ENCODE measurements around the gene STARD3. TPM values are rescaled to one million over a fixed set of nuclear protein-coding genes. Genes with fewer than 3 reads are reported as not detected.

Gene STARD3
- total RNA-seq, 1 experiment from 2014 or later = 44.8 TPM

DNA sequence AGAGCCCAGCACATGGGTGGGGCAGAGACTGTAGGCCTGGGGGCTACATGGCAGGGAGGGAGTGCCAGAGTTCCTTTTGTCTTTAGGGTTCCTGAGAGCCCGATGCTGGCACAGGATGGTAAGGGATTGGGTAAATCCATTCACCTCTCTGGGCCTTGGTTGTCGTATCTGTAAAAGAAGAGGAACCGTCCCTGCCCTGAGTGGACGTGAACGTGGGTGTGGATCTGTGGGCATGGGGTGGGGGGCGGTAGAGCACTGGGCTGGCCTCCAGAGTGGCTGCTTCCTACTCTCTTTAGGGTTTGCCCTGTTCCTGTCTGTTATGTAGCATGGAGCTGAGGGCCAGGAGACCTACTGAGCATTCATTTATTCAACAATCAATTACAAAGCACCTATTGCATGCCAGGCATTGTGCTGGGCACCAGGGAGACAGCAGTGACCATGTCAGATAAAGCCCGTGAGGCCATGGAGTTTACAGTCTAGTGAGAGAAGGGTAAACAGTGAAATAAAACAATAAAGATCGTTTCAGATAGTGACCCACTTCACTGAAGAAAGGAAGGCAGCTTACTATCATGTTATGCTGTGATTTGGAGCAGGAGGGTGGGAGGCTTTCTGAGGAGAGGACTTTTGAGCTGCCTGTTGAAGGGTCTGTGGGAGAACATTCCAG, 15.1 kb downstream of the STARD3 start:
- BruUV-seq (replicated peaks) = no TSS peak
- H3K4me1 ChIP-seq (ENCODE audit: control insufficient read depth, insufficient read depth, low read length) = peaks cover 11% of the 10 kb centered on the region; the same call in 1 of the 2 replicates

DNA sequence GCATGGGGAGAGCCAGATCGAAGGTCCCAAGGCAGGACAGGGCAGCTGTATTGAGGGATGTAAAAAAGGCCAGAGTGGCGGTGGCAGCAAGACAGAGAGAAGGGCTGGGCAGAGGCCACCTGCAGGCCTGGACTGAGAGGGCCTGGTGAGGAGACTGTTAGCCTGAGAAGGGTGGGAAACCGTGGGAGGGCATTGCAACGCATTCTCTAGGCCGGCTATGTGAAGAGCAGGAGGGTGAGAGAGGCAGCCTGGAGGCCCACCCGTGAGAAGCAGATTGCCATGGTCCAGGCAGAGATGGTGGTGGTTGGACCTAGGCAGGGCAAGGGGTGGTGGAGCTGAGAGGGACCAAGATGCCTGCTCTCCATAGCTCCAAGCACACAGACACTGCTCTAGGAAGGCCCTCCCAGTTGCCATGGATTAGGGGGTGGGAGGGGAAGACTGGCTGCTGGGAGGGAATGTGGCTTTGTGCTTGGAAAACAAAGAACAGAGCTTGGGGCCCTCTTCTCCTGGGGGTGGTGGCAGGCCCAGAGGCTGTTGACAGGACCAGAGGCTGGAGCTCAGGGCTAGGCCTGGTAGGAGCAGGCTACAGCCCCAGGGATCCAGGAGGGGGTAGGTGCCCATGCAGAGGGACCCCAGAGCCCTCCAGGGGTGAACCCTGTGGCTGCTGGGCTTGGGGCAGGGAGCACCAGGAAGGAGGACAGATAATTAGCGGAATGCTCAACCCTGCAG, 15.8 kb downstream of the STARD3 start:
- CTCF ChIA-PET = interaction anchor here (0.8 to 2.8 kb wide), 8 partner anchors 14 to 66 kb away, joined by 3 to 12 read pairs (median 4); no protein-coding TSS in a partner anchor
- in situ Hi-C loops (cut with HindIII; ENCODE audit: low pct_unique_long_range_greater_than_20kb, low sequenced_read_pairs) (no loop called here), intact Hi-C loops (cut with micrococcal nuclease; ENCODE audit: unreplicated experiment) (no loop called here)
- H3K27me3 ChIP-seq (ENCODE audit: control insufficient read depth, insufficient read depth, low read length) = no peaks in the 10 kb centered on the region
- peak overlapping the region; percentile 54 for H3K27ac ChIP-seq (ENCODE audit: low read length)
- no TSS peak for BruUV-seq (replicated peaks)
- no peak overlapping the region for H3K4me3 ChIP-seq (ENCODE audit: low read depth in 2 of 2, low read length in 2 of 2)
- POLR2A ChIA-PET = no interaction called here
- peaks cover 11% of the 10 kb centered on the region; the same call in 1 of the 2 replicates for H3K4me1 ChIP-seq (ENCODE audit: control insufficient read depth, insufficient read depth, low read length)
- ATAC-seq (peak; percentile 40), DNase-seq (ENCODE audit: low read depth, low spot score) (no peak)
- H3K36me3 ChIP-seq (ENCODE audit: control insufficient read depth, insufficient read depth, low read length) = no peaks in the 10 kb centered on the region
- no peak for TF ChIP-seq TCF7L2 (IDR thresholded peaks at IDR 0.05; ENCODE audit: low read depth, low read length)
- TF ChIP-seq SIN3A (IDR thresholded peaks at IDR 0.05; ENCODE audit: borderline replicate concordance, insufficient read depth, low read depth, low read length) = no peak
- TF ChIP-seq, protein P1, sequence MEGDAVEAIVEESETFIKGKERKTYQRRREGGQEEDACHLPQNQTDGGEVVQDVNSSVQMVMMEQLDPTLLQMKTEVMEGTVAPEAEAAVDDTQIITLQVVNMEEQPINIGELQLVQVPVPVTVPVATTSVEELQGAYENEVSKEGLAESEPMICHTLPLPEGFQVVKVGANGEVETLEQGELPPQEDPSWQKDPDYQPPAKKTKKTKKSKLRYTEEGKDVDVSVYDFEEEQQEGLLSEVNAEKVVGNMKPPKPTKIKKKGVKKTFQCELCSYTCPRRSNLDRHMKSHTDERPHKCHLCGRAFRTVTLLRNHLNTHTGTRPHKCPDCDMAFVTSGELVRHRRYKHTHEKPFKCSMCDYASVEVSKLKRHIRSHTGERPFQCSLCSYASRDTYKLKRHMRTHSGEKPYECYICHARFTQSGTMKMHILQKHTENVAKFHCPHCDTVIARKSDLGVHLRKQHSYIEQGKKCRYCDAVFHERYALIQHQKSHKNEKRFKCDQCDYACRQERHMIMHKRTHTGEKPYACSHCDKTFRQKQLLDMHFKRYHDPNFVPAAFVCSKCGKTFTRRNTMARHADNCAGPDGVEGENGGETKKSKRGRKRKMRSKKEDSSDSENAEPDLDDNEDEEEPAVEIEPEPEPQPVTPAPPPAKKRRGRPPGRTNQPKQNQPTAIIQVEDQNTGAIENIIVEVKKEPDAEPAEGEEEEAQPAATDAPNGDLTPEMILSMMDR (IDR thresholded peaks at IDR 0.05) = no peak
- no peak for TF ChIP-seq POLR2AphosphoS5 (IDR thresholded peaks at IDR 0.05; ENCODE audit: low read depth, low read length)
- TF ChIP-seq, protein P2, sequence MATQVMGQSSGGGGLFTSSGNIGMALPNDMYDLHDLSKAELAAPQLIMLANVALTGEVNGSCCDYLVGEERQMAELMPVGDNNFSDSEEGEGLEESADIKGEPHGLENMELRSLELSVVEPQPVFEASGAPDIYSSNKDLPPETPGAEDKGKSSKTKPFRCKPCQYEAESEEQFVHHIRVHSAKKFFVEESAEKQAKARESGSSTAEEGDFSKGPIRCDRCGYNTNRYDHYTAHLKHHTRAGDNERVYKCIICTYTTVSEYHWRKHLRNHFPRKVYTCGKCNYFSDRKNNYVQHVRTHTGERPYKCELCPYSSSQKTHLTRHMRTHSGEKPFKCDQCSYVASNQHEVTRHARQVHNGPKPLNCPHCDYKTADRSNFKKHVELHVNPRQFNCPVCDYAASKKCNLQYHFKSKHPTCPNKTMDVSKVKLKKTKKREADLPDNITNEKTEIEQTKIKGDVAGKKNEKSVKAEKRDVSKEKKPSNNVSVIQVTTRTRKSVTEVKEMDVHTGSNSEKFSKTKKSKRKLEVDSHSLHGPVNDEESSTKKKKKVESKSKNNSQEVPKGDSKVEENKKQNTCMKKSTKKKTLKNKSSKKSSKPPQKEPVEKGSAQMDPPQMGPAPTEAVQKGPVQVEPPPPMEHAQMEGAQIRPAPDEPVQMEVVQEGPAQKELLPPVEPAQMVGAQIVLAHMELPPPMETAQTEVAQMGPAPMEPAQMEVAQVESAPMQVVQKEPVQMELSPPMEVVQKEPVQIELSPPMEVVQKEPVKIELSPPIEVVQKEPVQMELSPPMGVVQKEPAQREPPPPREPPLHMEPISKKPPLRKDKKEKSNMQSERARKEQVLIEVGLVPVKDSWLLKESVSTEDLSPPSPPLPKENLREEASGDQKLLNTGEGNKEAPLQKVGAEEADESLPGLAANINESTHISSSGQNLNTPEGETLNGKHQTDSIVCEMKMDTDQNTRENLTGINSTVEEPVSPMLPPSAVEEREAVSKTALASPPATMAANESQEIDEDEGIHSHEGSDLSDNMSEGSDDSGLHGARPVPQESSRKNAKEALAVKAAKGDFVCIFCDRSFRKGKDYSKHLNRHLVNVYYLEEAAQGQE (IDR thresholded peaks at IDR 0.05; ENCODE audit: insufficient read depth in 1 of 2, low read depth in 2 of 2, low read length in 1 of 2) = no peak
- no peaks in the 10 kb centered on the region for H3K9me3 ChIP-seq (ENCODE audit: control insufficient read depth, insufficient read depth, low read depth, low read length)

More for the DNA sequence above, 15.1 kb downstream of the STARD3 start:
- ATAC-seq (no peak; the same call in 1 of the 2 replicates), DNase-seq (ENCODE audit: low read depth, low spot score) (no peak)
- in situ Hi-C loops (cut with HindIII; ENCODE audit: low pct_unique_long_range_greater_than_20kb, low sequenced_read_pairs) = no loop called here
- H3K4me3 ChIP-seq (ENCODE audit: low read depth in 2 of 2, low read length in 2 of 2) = no peak overlapping the region
- H3K36me3 ChIP-seq (ENCODE audit: control insufficient read depth, insufficient read depth, low read length) = no peaks in the 10 kb centered on the region
- H3K27me3 ChIP-seq (ENCODE audit: control insufficient read depth, insufficient read depth, low read length) = no peaks in the 10 kb centered on the region
- CTCF ChIA-PET = interaction anchor here (0.8 to 1.7 kb wide), 6 partner anchors 13 to 67 kb away, joined by 3 to 5 read pairs (median 4); no protein-coding TSS in a partner anchor
- intact Hi-C loops (cut with micrococcal nuclease; ENCODE audit: unreplicated experiment) = no loop called here
- TF ChIP-seq, protein P2 (IDR thresholded peaks at IDR 0.05; ENCODE audit: insufficient read depth in 1 of 2, low read depth in 2 of 2, low read length in 1 of 2) = no peak
- TF ChIP-seq TCF7L2 (IDR thresholded peaks at IDR 0.05; ENCODE audit: low read depth, low read length) = no peak
- no peak for TF ChIP-seq SIN3A (IDR thresholded peaks at IDR 0.05; ENCODE audit: borderline replicate concordance, insufficient read depth, low read depth, low read length)
- no peak for TF ChIP-seq POLR2AphosphoS5 (IDR thresholded peaks at IDR 0.05; ENCODE audit: low read depth, low read length)
- TF ChIP-seq, protein P1 (IDR thresholded peaks at IDR 0.05) = no peak
- H3K9me3 ChIP-seq (ENCODE audit: control insufficient read depth, insufficient read depth, low read depth, low read length) = no peaks in the 10 kb centered on the region
- H3K27ac ChIP-seq (ENCODE audit: low read length) = peak overlapping the region; percentile 54
- POLR2A ChIA-PET = no interaction called here
